HCT116 (cell line): ENCODE results near the gene CPN2. TPM values are rescaled to one million over a fixed set of nuclear protein-coding genes. Genes with fewer than 3 reads are reported as not detected.

Source experiments
- ATAC-seq: fragments of 200-7000 bp; cut with Tn5 transposase; 2 replicates; pipeline ENCODE4 v1.9.1; 2020; ENCODE audit warnings: mild to moderate bottlenecking, moderate library complexity
- BruUV-seq: library from RNA; stranded (reverse); fragments of 400-500 nt; replicated peaks from 2 replicates; lab custom pipeline; 2021; lab: Mats Ljungman, UMichigan
- CTCF ChIA-PET: fragments of 300-600 bp; sonication (Branson Sonifier 250); formaldehyde crosslinking; loops from one replicate; lab custom pipeline; 2021; ENCODE audit warnings: antibody characterized with exemption; lab: Charles Lee
- POLR2A ChIA-PET: fragments of 300-600, 350-600 bp; sonication (Branson Sonifier 250); formaldehyde crosslinking; loops from one replicate; lab custom pipeline; 2021; ENCODE audit warnings: antibody characterized with exemption; lab: Charles Lee
- RAD21 ChIA-PET, 2 experiments: fragments of 300-600 bp; sonication (Branson Sonifier 250); formaldehyde crosslinking; loops; one replicate each; lab custom pipeline; 2023; ENCODE audit warnings: low total read pairs in 2 of 2; ENCODE audit not compliant: uncharacterized antibody in 2 of 2, unreplicated experiment in 2 of 2, low non-redundant PET in 1 of 2; lab: Charles Lee
- DNase-seq: peaks from one replicate; pipeline ENCODE4 v3.0.0-alpha.2; 2010; ENCODE audit warnings: low read depth, low spot score
- H2AFZ ChIP-seq: fragments of 200-600 bp; shearing (Covaris generic), sonication (generic); 2 replicates; pipeline ENCODE4 v1.6.1; 2017; ENCODE audit warnings: low read depth, mixed run types, mixed read lengths, antibody characterized with exemption, low read length; ENCODE audit not compliant: poor library complexity, severe bottlenecking
- H3K27ac ChIP-seq: 2 replicates; pipeline ENCODE4 v1.5.1; 2012; ENCODE audit warnings: low read depth, low read length
- H3K27me3 ChIP-seq: fragments of 200-600 bp; sonication (generic); 2 replicates; pipeline ENCODE4 v1.6.1; 2016; ENCODE audit warnings: mixed run types, low read length, mixed read lengths; ENCODE audit not compliant: insufficient read depth
- H3K36me3 ChIP-seq, 2 experiments: fragments of 200-500 bp in 1 of 2; fragments of 200-600 bp in 1 of 2; sonication (Bioruptor generic) in 1 of 2; sonication (generic) in 1 of 2; 2 replicates each; pipeline versions ENCODE4 v1.5.1 to v1.6.1; 2014 to 2016; ENCODE audit warnings: low read length in 2 of 2, inconsistent platforms in 1 of 2, mixed read lengths in 1 of 2, mixed run types in 1 of 2; ENCODE audit not compliant: insufficient read depth in 2 of 2, control insufficient read depth in 1 of 2
- H3K4me1 ChIP-seq, 2 experiments: fragments of 200-600 bp in 1 of 2; sonication (generic) in 1 of 2; 2 replicates each; pipeline versions ENCODE4 v1.5.1 to v1.6.1; 2012 to 2017; ENCODE audit warnings: low read length in 2 of 2, inconsistent platforms in 1 of 2, mild to moderate bottlenecking in 1 of 2, mixed read lengths in 1 of 2, mixed run types in 1 of 2, moderate library complexity in 1 of 2; ENCODE audit not compliant: insufficient read depth in 2 of 2, control insufficient read depth in 1 of 2
- H3K4me2 ChIP-seq: fragments of 200-600 bp; sonication (generic); 2 replicates; pipeline ENCODE4 v1.6.1; 2017; ENCODE audit warnings: mixed run types, low read length, mixed read lengths
- H3K4me3 ChIP-seq, 2 experiments: fragments of 200-600 bp in 1 of 2; sonication (generic) in 1 of 2; replicated peaks in 1 of 2; 2 replicates each; pipeline ENCODE4 v1.5.1; 2011 to 2016; ENCODE audit warnings: low read length in 2 of 2, control low read depth in 1 of 2, low read depth in 1 of 2, mild to moderate bottlenecking in 1 of 2, mixed read lengths in 1 of 2, mixed run types in 1 of 2
- H3K79me2 ChIP-seq: fragments of 200-600 bp; sonication (generic); 2 replicates; pipeline ENCODE4 v1.6.1; 2017; ENCODE audit warnings: mild to moderate bottlenecking, mixed run types, low read length, moderate library complexity, mixed read lengths; ENCODE audit not compliant: insufficient read depth
- H3K9ac ChIP-seq: fragments of 200-600 bp; sonication (generic); 2 replicates; pipeline ENCODE4 v1.6.1; 2016; ENCODE audit warnings: low read length, mixed read lengths
- H3K9me2 ChIP-seq: fragments of 200-600 bp; sonication (generic), shearing (Covaris generic); 2 replicates; pipeline ENCODE4 v1.6.1; 2017; ENCODE audit warnings: mixed run types, mild to moderate bottlenecking, moderate library complexity; ENCODE audit not compliant: insufficient read depth
- H3K9me3 ChIP-seq, 2 experiments: fragments of 200-500 bp in 1 of 2; fragments of 200-600 bp in 1 of 2; sonication (Bioruptor generic) in 1 of 2; sonication (generic) in 1 of 2; 2 replicates each; pipeline ENCODE4 v1.6.1; 2014 to 2017; ENCODE audit warnings: low read length in 2 of 2, mixed read lengths in 2 of 2, inconsistent platforms in 1 of 2, low read depth in 1 of 2, mild to moderate bottlenecking in 1 of 2, mixed run types in 1 of 2, moderate library complexity in 1 of 2; ENCODE audit not compliant: control insufficient read depth in 1 of 2, insufficient read depth in 1 of 2
- H4K20me1 ChIP-seq: fragments of 200-600 bp; sonication (generic), shearing (Covaris generic); 2 replicates; pipeline ENCODE4 v1.6.1; 2017; ENCODE audit warnings: mixed run types, mild to moderate bottlenecking, moderate library complexity; ENCODE audit not compliant: insufficient read depth
- ATF3 ChIP-seq: IDR thresholded peaks from 2 replicates; pipeline ENCODE4 v1.6.1; 2012
- CBX3 ChIP-seq: IDR thresholded peaks from 2 replicates; pipeline ENCODE4 v1.6.1; 2012; ENCODE audit warnings: low read depth
- CEBPB ChIP-seq: IDR thresholded peaks from 2 replicates; pipeline ENCODE4 v1.6.1; 2012; ENCODE audit warnings: low read depth
- EGR1 ChIP-seq: IDR thresholded peaks from 2 replicates; pipeline ENCODE4 v1.6.1; 2012; ENCODE audit warnings: low read depth
- EZH2 ChIP-seq: fragments of 200-600 bp; sonication (generic); IDR thresholded peaks from 2 replicates; pipeline ENCODE4 v1.6.1; 2017; ENCODE audit warnings: antibody characterized with exemption, mixed run types
- FOSL1 ChIP-seq: IDR thresholded peaks from 2 replicates; pipeline ENCODE4 v1.6.1; 2012; ENCODE audit warnings: low read depth
- JUND ChIP-seq: IDR thresholded peaks from 2 replicates; pipeline ENCODE4 v1.6.1; 2012
- POLR2A ChIP-seq: IDR thresholded peaks from 2 replicates; pipeline ENCODE4 v1.7.0; 2011; ENCODE audit warnings: borderline replicate concordance; ENCODE audit not compliant: insufficient read depth, insufficient read length; ENCODE audit errors: extremely low read depth
- POLR2AphosphoS5 ChIP-seq: IDR thresholded peaks from 2 replicates; pipeline ENCODE4 v1.6.1; 2011; ENCODE audit warnings: mild to moderate bottlenecking, low read depth, low read length, moderate library complexity
- REST ChIP-seq: IDR thresholded peaks from 2 replicates; pipeline ENCODE4 v1.6.1; 2012; ENCODE audit warnings: low read depth
- SIN3A ChIP-seq: IDR thresholded peaks from 2 replicates; pipeline ENCODE4 v1.6.1; 2012; ENCODE audit warnings: low read depth
- SRF ChIP-seq: IDR thresholded peaks from 2 replicates; pipeline ENCODE4 v1.6.1; 2012; ENCODE audit warnings: low read depth
- TCF7L2 ChIP-seq: IDR thresholded peaks from 2 replicates; pipeline ENCODE4 v1.7.0; 2011; ENCODE audit warnings: borderline replicate concordance, inconsistent platforms; ENCODE audit not compliant: insufficient read depth, insufficient read length; ENCODE audit errors: extremely low read depth
- YY1 ChIP-seq: IDR thresholded peaks from 2 replicates; pipeline ENCODE4 v1.6.1; 2011; ENCODE audit warnings: low read length, low read depth, moderate library complexity, mild to moderate bottlenecking; ENCODE audit not compliant: insufficient replicate concordance; ENCODE audit errors: extremely low read depth
- ZBTB33 ChIP-seq: IDR thresholded peaks from 2 replicates; pipeline ENCODE4 v1.6.1; 2011; ENCODE audit warnings: mild to moderate bottlenecking, low read length, moderate library complexity; ENCODE audit not compliant: insufficient replicate concordance; ENCODE audit errors: extremely low read depth
- ZFX ChIP-seq: fragments of 450-650 bp; IDR thresholded peaks from 2 replicates; pipeline ENCODE4 v1.6.1; 2017
- ZNF274 ChIP-seq: fragments of 200-500 bp; sonication (Bioruptor generic); IDR thresholded peaks from 2 replicates; pipeline ENCODE4 v1.6.1; 2014; ENCODE audit warnings: mild to moderate bottlenecking, low read depth, low read length, inconsistent platforms
- intact Hi-C: fragments of 100-400 bp; cut with micrococcal nuclease; formaldehyde crosslinking; loops from 2 replicates; pipeline ENCODE4 v1.10.0; 2022
- total RNA-seq: library from RNA; stranded (reverse); gene quantifications from one replicate; pipeline ENCODE4 v1.2.1, GENCODE V29; 2021; ENCODE audit not compliant: unreplicated experiment

Gene CPN2
- total RNA-seq, 1 experiment from 2014 or later = not detected

GRCh38 chr3:194395778-194396538, 44.8 kb upstream of the CPN2 start (continued):
- TF ChIP-seq FOSL1 (no peak), CBX3 (no peak), YY1 (no peak), POLR2A (no peak), ATF3 (no peak), TCF7L2 (no peak), SRF (no peak), SIN3A (no peak), CEBPB (no peak)

GRCh38 chr3:194395212-194395611, 44.1 kb upstream of the CPN2 start:
- intact Hi-C loops = no loop called here
- H3K4me3 ChIP-seq = no peak overlapping the region
- H3K36me3 ChIP-seq = no peaks in the 10 kb centered on the region
- no peaks in the 10 kb centered on the region for H3K4me1 ChIP-seq
- H3K9me2 ChIP-seq = no peaks in the 10 kb centered on the region
- RAD21 ChIA-PET = no interaction called here
- ATAC-seq (no peak), DNase-seq (no peak)
- POLR2A ChIA-PET = no interaction called here
- BruUV-seq = no TSS peak
- no peak overlapping the region for H3K27ac ChIP-seq
- H3K9me3 ChIP-seq = peaks cover 0 to 6% of the 10 kb centered on the region in 2 experiments; a peak in 2 of 4 replicates
- no peak overlapping the region for H3K4me2 ChIP-seq
- no peaks in the 10 kb centered on the region for H3K79me2 ChIP-seq
- H4K20me1 ChIP-seq = no peaks in the 10 kb centered on the region
- H3K27me3 ChIP-seq = no peaks in the 10 kb centered on the region
- no peak overlapping the region for H2AFZ ChIP-seq
- H3K9ac ChIP-seq = no peak overlapping the region
- CTCF ChIA-PET = interaction anchor here (1.4 to 1.5 kb wide), 2 partner anchors 51 to 77 kb away, joined by 3 to 7 read pairs; no protein-coding TSS in a partner anchor
- no peak for TF ChIP-seq POLR2AphosphoS5
- no peak for TF ChIP-seq CBX3
- TF ChIP-seq ZFX = no peak
- no peak for TF ChIP-seq JUND
- TF ChIP-seq REST = no peak
- no peak for TF ChIP-seq ZNF274
- TF ChIP-seq ATF3 = no peak
- no peak for TF ChIP-seq ZBTB33
- no peak for TF ChIP-seq EZH2
- TF ChIP-seq EGR1 = no peak
- TF ChIP-seq TCF7L2 = no peak
- no peak for TF ChIP-seq POLR2A
